Glomerular visceral epithelial cell (primary cell): ENCODE data around the gene CELSR2.

Experiments
- DNase-seq: peaks from one replicate; pipeline ENCODE4 v3.0.0-alpha.2; 2016; ENCODE audit errors: extremely low spot score

The CELSR2 gene

DNA sequence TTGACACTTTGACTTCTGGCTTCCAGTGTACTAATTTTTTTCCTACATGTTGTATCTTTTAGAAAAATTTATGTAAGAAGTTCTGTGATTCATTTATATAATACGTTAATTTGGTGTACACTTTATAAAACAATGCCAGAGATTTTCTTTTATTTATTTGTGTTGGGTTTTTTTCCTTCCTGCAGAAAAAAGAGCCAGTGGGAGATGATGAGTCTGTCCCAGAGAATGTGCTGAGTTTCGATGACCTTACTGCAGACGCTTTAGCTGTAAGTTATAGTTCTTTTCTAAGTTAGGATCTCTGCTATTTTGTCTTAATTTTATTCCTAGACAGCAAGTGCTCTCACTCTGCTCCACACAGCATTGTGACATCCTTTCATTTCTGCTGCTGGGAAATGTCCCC, 21.2 kb upstream of the CELSR2 start:
- DNase-seq = no peak

GRCh38 chr1:109229531-109230127, 19.7 kb upstream of the CELSR2 start:
- no peak for DNase-seq

GRCh38 chr1:109231066-109231465, 18.3 kb upstream of the CELSR2 start:
- no peak for DNase-seq

DNA sequence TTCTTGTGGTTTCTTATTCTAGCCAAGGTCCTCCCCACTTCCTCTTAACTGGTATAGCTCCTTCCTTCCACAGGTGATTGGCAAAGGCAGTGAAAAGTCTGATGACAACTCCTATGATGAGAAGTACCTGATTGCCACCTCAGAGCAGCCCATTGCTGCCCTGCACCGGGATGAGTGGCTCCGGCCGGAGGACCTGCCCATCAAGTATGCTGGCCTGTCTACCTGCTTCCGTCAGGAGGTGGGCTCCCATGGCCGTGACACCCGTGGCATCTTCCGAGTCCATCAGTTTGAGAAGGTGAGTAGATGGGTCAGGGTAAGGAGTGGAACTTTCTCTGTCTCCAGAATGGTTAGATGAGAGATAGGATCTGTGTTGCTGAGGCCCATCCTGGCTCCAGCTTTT, 14.2 kb upstream of the CELSR2 start:
- DNase-seq = no peak

GRCh38 chr1:109237512-109237911, 11.8 kb upstream of the CELSR2 start:
- no peak for DNase-seq

- DNase-seq = no peak
Observed at GRCh38 chr1:109238382-109238781, 11.0 kb upstream of the CELSR2 start.

DNA sequence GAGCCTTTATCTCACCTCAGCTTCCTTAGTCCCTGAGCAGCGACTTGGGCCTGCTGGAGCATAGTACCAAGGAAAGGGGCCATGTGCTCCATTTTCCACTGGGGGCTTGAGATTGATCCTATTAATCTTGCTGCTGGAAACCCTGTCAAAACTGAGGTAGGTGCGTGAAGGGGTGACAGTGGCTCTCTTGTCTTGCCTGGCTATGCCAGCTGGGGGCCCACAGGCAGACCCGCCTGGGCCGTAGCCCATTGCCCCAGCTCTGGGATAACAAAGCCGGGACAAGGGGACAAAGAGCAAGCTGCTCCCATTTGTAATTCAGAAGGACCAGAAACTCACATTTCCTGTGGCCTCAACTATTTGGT, 10.3 kb upstream of the CELSR2 start:
- no peak for DNase-seq

DNA sequence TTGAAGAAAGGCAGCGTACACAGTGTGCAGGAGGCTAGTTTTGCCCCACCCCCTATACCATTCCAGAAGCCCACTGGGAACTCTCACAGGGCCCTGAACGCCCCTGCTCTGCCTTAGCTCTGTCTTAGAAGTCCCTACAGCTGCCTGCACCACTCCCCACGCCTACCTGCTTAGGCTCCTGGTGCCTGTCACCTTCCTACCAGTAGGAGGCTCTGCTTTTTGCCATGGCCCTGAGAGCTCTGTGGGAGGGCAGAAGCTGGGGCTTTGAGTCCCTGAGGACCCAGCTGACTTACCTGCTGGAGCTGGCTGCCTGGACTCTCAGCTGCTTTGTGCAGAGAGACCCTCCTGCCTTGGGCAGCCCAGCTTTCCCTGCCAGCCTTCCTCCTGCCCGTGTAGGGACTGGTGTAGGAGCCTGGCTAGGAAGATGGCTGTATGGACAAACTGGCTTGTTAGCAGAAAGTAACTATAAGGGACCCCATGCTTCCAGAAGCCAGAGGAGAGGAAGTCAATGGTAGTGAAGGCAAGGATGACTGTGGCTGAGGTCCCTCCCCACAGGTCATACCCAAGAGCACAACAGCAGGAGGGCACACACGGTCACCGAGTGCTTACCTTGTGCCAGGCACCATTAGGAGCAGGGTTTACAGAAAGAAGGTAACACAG, 9.8 kb upstream of the CELSR2 start:
- DNase-seq = peak; percentile 43

DNA sequence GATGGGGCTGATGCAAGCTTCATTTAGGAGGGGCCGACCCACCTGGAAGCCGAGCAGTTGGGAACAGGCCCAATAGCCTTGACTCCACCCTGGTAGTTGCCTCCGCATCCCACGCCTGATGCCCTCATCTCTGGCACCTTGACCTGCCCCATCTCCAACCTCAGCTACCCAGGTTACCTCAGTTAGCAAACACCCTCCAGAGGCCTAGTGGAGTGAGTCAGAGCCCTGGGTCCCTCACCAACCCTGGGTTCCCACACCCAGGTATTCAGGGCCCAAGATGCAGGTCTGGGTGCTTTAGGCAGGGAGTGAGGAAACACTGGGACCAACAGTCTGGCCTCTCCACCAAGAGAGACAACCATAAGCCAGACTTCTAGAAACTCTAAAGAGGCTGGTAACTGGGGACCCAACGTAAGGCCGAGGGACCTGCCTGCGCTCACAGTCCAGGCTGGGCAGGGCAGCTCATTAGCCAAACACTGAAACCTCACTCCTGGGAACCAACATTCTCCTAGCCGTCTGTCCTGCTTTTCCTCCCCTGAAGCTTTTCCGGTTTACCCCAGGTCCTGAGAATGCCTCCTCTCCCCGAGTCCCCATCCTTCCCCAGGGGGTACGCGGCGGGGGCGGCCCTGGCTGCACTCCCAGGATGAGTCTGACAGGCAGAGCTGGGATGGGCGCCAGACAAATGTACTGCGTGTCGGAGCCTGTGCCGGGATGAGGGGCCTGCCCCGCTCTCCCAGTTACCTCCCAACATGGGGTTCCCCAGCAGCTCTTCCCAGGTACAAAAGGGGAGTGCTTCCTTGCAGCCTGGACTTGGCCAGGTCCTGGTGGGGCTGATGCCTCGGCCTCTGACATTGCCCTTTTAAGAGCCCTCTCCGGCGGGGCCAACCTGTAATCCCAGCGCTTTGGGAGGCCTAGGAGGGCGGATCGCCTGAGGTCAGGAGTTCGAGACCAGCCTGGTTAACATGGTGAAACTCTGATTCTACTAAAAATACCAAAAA, 8.9 kb upstream of the CELSR2 start:
- no peak for DNase-seq

GRCh38 chr1:109241344-109241743, 8.0 kb upstream of the CELSR2 start:
- DNase-seq = no peak

GRCh38 chr1:109241841-109242345, 7.4 kb upstream of the CELSR2 start:
- DNase-seq = no peak

DNA sequence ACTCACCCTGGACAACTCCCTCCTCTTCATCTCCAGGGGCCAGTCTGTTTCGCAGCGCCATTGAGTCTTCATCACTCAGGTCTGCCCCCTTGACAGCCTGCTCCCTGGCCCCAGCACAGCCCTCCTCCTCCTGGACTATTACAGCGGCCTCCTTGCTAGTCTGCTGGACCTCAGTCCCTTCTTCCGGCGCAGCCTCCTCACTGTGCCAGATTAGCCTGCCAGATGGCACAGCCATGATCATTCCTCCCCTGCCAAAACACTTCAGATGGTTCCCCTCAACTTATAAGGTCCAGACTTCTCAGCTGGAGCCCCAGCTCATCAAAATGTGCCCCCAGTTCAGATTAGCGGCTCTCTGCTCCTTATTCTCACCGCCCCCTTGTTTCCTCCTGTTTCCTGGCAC, 7.0 kb upstream of the CELSR2 start:
- no peak for DNase-seq

DNA sequence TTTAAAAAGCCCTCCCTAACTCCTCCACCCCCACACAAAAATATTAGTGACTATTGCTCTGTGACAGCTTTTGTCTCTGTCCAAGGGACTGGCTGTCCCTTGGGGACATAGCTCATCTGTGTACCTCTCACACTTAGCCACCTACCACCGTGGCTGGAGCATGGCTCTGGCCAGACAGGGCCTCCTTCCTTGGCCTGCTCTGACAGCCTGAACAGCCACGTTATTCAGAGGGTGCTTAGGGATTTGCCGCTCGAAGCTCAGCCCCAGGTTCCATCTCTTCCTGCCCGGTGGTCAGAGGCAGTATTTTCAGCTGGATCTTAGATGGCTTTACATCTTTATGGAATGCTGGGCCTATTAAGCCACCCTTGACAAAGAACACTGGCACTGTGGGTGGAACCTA, 6.1 kb upstream of the CELSR2 start:
- no peak for DNase-seq

DNA sequence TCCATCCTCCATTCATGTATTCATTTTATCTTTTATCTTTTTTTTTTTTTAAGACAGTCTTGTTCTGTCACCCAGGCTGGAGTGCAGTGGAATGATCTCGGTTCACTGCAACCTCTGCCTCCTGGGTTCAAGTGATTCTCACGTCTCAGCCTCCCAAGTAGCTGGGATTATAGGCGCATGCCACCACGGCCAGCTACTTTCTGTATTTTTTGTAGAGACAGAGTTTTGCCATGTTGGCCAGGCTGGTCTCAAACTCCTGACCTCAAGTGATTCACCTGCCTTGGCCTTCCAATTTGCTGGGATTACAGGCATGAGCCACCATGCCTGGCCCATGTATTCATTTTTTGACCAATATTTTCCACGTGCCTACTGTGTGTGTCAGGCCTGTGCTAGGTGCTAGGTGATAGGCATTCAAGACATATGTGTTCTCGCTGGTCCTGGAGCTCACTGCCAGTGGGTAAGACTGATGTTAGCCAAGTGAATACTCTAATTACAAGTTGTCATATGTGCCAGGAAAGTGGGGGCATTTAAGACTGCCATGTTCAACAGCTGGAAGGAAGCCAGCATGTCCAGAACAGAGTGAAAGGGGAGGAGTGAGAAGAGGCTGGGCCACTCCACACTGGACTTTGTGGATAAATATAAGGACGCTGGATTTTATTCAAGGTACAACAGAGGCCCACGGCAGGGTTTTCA, 5.3 kb upstream of the CELSR2 start:
- DNase-seq = no peak

DNA sequence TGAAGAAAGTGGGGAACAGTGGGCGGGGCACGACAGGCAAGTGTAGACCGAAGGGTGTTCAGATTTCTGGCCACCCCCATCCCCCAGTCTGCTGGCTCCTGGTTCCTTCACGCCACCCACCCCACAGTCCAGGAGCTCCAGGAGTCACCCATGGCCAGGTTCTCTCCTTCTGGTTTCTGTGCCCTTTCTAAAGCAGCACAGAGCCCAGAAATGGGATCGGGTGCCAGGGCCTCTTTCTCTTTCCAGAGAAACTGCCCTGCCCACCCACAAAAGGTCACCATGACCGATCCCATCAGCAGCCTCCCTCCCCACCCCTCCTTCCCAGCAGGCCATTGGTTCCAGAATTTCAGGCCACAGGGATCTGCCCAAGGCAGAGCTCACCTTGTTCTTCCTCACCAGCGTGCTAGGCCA, 3.2 kb upstream of the CELSR2 start:
- no peak for DNase-seq

GRCh38 chr1:109247401-109248365, 1.7 kb upstream of the CELSR2 start:
- no peak for DNase-seq

DNA sequence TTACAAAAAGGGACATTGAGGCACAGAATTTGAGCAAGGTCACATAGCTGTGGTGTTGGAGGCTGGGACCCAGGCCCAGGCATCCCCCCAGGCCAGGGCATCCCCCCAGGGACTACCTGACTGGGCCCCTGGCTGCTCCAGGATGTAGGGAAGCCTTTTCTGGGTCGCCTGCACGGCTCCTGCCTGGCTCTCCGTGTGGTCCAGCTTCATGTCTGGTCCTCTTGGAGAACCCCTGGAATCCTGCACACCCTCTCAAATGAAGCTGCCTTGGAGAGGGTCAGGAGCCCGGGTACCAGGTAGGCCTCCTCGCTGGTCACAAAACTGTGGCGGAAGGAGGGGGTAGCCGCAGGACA, 919 bp upstream of the CELSR2 start:
- DNase-seq = no peak

- DNase-seq = no peak
Observed at GRCh38 chr1:109249654-109250401, 489 bp downstream of the CELSR2 start.

DNA sequence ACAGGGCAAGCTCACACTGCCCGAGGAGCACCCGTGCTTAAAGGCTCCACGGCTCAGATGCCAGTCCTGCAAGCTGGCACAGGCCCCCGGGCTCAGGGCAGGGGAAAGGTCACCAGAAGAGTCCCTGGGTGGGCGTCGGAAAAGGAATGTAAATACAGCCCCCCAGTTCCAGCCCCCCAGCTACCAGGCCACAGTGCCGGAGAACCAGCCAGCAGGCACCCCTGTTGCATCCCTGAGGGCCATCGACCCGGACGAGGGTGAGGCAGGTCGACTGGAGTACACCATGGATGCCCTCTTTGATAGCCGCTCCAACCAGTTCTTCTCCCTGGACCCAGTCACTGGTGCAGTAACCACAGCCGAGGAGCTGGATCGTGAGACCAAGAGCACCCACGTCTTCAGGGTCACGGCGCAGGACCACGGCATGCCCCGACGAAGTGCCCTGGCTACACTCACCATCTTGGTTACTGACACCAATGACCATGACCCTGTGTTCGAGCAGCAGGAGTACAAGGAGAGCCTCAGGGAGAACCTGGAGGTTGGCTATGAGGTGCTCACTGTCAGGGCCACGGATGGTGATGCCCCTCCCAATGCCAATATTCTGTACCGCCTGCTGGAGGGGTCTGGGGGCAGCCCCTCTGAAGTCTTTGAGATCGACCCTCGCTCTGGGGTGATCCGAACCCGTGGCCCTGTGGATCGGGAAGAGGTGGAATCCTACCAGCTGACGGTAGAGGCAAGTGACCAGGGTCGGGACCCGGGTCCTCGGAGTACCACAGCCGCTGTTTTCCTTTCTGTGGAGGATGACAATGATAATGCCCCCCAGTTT, 1.3 kb downstream of the CELSR2 start:
- DNase-seq = no peak
